Measurements from ENCODE around the gene RERE.

DNA sequence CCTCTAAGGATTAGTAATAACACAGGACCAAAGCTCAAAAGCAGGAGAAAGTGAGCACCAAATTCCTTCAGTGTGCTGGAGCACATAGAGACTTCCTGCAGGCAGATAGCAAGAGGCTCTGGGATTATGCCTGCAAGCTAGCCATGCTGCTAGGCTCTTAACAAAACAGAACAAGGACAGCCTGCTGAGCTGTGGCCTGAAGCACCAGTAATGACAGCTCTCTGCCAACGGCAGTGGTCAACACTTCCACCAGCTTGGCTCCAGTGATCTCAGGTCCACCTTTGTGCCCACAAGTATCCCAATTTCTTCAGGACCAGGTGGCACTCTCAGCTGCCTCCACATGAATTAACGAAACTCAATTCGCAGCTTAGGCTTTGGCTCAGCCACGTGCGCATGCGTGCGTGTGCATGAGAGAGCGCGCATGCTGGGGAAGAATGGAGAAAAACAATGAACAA is 435.4 kb downstream of the RERE start:
- no peak for TF ChIP-seq EZH2 (IDR thresholded peaks at IDR 0.05; ENCODE audit: insufficient read depth, low read length)
- TF ChIP-seq, protein P1, sequence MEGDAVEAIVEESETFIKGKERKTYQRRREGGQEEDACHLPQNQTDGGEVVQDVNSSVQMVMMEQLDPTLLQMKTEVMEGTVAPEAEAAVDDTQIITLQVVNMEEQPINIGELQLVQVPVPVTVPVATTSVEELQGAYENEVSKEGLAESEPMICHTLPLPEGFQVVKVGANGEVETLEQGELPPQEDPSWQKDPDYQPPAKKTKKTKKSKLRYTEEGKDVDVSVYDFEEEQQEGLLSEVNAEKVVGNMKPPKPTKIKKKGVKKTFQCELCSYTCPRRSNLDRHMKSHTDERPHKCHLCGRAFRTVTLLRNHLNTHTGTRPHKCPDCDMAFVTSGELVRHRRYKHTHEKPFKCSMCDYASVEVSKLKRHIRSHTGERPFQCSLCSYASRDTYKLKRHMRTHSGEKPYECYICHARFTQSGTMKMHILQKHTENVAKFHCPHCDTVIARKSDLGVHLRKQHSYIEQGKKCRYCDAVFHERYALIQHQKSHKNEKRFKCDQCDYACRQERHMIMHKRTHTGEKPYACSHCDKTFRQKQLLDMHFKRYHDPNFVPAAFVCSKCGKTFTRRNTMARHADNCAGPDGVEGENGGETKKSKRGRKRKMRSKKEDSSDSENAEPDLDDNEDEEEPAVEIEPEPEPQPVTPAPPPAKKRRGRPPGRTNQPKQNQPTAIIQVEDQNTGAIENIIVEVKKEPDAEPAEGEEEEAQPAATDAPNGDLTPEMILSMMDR (IDR thresholded peaks at IDR 0.05; ENCODE audit: insufficient read depth, low read depth, low read length), result no peak
